CD14-positive monocyte (primary cell): Measurements from ENCODE around the gene TNIP2. TPM values are rescaled to one million over a fixed set of nuclear protein-coding genes. Genes with fewer than 3 reads are reported as not detected.
A peak's percentile ranks its signal among the peaks of the same experiment; 100 is the strongest.

Experiments
- DNase-seq, 3 donors: peaks; one replicate each; pipeline ENCODE4 v3.0.0-alpha.2; 2011 to 2022
- H2AFZ ChIP-seq: 2 replicates; pipeline ENCODE4 v1.6.0; 2012; ENCODE audit warnings: mild to moderate bottlenecking, low read depth, low read length, inconsistent platforms; ENCODE audit not compliant: insufficient read depth, poor library complexity, severe bottlenecking
- H3K27ac ChIP-seq, 2 donors: 1 replicate in 1 of 2; 2 replicates in 1 of 2; pipeline ENCODE4 v1.5.1; 2012 to 2013; ENCODE audit warnings: low read length in 2 of 2, control low read depth in 1 of 2, inconsistent platforms in 1 of 2, low read depth in 1 of 2, mild to moderate bottlenecking in 1 of 2
- H3K27me3 ChIP-seq, 2 donors: one replicate each; pipeline versions ENCODE4 v1.6.0 to v1.6.1; 2011 to 2013; ENCODE audit warnings: low read length in 2 of 2; ENCODE audit not compliant: control insufficient read depth in 2 of 2, insufficient read depth in 2 of 2
- H3K36me3 ChIP-seq, 2 donors: replicated peaks in 1 of 2; 1 replicate in 1 of 2; 2 replicates in 1 of 2; pipeline versions ENCODE4 v1.5.1 to v1.6.1; 2012 to 2013; ENCODE audit warnings: low read length in 2 of 2, control low read depth in 1 of 2, inconsistent platforms in 1 of 2, mild to moderate bottlenecking in 1 of 2; ENCODE audit not compliant: insufficient read depth in 2 of 2, control insufficient read depth in 1 of 2
- H3K4me1 ChIP-seq, 2 donors: 1 replicate in 1 of 2; 2 replicates in 1 of 2; pipeline versions ENCODE4 v1.5.1 to v1.6.1; 2012 to 2013; ENCODE audit warnings: low read length in 2 of 2, control low read depth in 1 of 2, inconsistent platforms in 1 of 2, mild to moderate bottlenecking in 1 of 2, moderate library complexity in 1 of 2; ENCODE audit not compliant: insufficient read depth in 2 of 2, control insufficient read depth in 1 of 2
- H3K4me2 ChIP-seq: replicated peaks from 2 replicates; pipeline ENCODE3; 2012; ENCODE audit warnings: low read length, moderate library complexity, mild to moderate bottlenecking; ENCODE audit not compliant: poor library complexity, severe bottlenecking; ENCODE audit errors: extremely low read depth
- H3K4me3 ChIP-seq, 3 experiments: fragments of 200-600 bp in 1 of 3; sonication (generic) in 1 of 3; replicated peaks in 1 of 3; 1 replicate in 2 of 3; 2 replicates in 1 of 3; pipeline ENCODE4 v1.5.1; 2011 to 2013; ENCODE audit warnings: low read length in 3 of 3, mild to moderate bottlenecking in 3 of 3, control low read depth in 2 of 3, low read depth in 2 of 3, inconsistent platforms in 1 of 3, moderate library complexity in 1 of 3
- H3K79me2 ChIP-seq: 2 replicates; pipeline ENCODE4 v1.6.0; 2012; ENCODE audit warnings: mild to moderate bottlenecking, control low read depth, inconsistent platforms, low read length, moderate library complexity; ENCODE audit not compliant: insufficient read depth
- H3K9ac ChIP-seq: 2 replicates; pipeline ENCODE4 v1.6.0; 2017; ENCODE audit warnings: low read length, mild to moderate bottlenecking; ENCODE audit not compliant: insufficient read depth, poor library complexity, severe bottlenecking
- H3K9me3 ChIP-seq, 2 donors: replicated peaks in 1 of 2; 1 replicate in 1 of 2; 2 replicates in 1 of 2; pipeline versions ENCODE4 v1.5.1 to v1.6.1; 2012 to 2013; ENCODE audit warnings: low read length in 2 of 2, control low read depth in 1 of 2; ENCODE audit not compliant: control insufficient read depth in 1 of 2, insufficient read depth in 1 of 2
- H4K20me1 ChIP-seq: 2 replicates; pipeline ENCODE4 v1.6.0; 2012; ENCODE audit warnings: mild to moderate bottlenecking, low read length, control low read depth, moderate library complexity; ENCODE audit not compliant: insufficient read depth
- H3K27ac Mint-ChIP-seq, 7 donors: one replicate each; pipeline ENCODE4 v1.8.0; 2020; ENCODE audit warnings: mild to moderate bottlenecking in 7 of 7, mixed read lengths in 7 of 7, moderate library complexity in 6 of 7, inconsistent platforms in 2 of 7
- H3K27me3 Mint-ChIP-seq, 3 donors: one replicate each; pipeline ENCODE4 v1.8.0; 2021 to 2022; ENCODE audit warnings: low read depth in 3 of 3, mild to moderate bottlenecking in 3 of 3, mixed read lengths in 3 of 3, moderate library complexity in 3 of 3, inconsistent platforms in 1 of 3
- H3K36me3 Mint-ChIP-seq, 2 donors: one replicate each; pipeline ENCODE4 v1.8.0; 2020; ENCODE audit warnings: mixed read lengths in 2 of 2, inconsistent platforms in 1 of 2, mild to moderate bottlenecking in 1 of 2
- H3K4me1 Mint-ChIP-seq: one replicate; pipeline ENCODE4 v1.8.0; 2020; ENCODE audit warnings: mild to moderate bottlenecking, mixed read lengths
- H3K4me3 Mint-ChIP-seq, 2 donors: one replicate each; pipeline ENCODE4 v1.8.0; 2020; ENCODE audit warnings: mild to moderate bottlenecking in 2 of 2, mixed read lengths in 2 of 2, moderate library complexity in 1 of 2
- H3K9me3 Mint-ChIP-seq, 7 donors: one replicate each; pipeline ENCODE4 v1.8.0; 2020 to 2022; ENCODE audit warnings: mixed read lengths in 7 of 7, mild to moderate bottlenecking in 6 of 7, moderate library complexity in 6 of 7, inconsistent platforms in 2 of 7
- CTCF ChIP-seq: fragments of 200-600 bp; IDR thresholded peaks from one replicate; pipeline ENCODE4 v1.8.0; 2022; ENCODE audit warnings: antibody characterized with exemption, mild to moderate bottlenecking
- WGBS: methylation state at CpG from one replicate; pipeline ENCODE4 v1.1.5; 2013; ENCODE audit warnings: missing lambda C conversion rate; ENCODE audit not compliant: insufficient coverage; 5-methylcytosine and 5-hydroxymethylcytosine counted together
- intact Hi-C, 2 donors: fragments of 100-400 bp; cut with micrococcal nuclease; formaldehyde crosslinking; loops; one replicate each; pipeline versions ENCODE4 v1.15.0 to v1.15.1; 2023
- polyA plus RNA-seq, 3 donors: library from polyadenylated mRNA; depleted of rRNA in 1 of 3; unstranded in 2 of 3; stranded (reverse) in 1 of 3; fragments of 300-500 nt in 2 of 3; fragments of >200 nt in 1 of 3; fragmentation: Illumina TruSeq in 2 of 3; gene quantifications; 1 replicate in 2 of 3; 2 replicates in 1 of 3; pipeline ENCODE4 v1.2.3, GENCODE V29; 2012 to 2021

TNIP2 gene
- polyA plus RNA-seq, 3 donors: 27.6 to 75.7 (median 28.2) TPM

- 0% methylated on average over 2 of the region's 4 CpGs for WGBS
These were observed 29.5 kb upstream of the TNIP2 start for GRCh38 chr4:2785613-2786012.

GRCh38 chr4:2783790-2784189 lies 27.7 kb upstream of the TNIP2 start:
- intact Hi-C loops: loop anchor here in 1 of 2 donors (2.0 kb wide), 1 partner anchor 15 kb away; no protein-coding TSS in a partner anchor
- Mint-ChIP-seq H3K36me3 (peaks cover 2 to 8% of the 10 kb centered on the region in 2 donors), H3K4me3 (no peak overlapping the region), H3K27me3 (peaks cover 2 to 4% (median 2%) of the 10 kb centered on the region in 3 donors), H3K9me3 (peaks cover 0 to 12% (median 8%) of the 10 kb centered on the region in 7 donors), H3K4me1 (peaks cover 41% of the 10 kb centered on the region), H3K27ac (no peak overlapping the region)
- no peak overlapping the region for H3K27ac ChIP-seq
- no CpG with 5 or more reads among the region's 4 CpGs for WGBS
- no peak for TF ChIP-seq CTCF
- no peak for DNase-seq
- no peaks in the 10 kb centered on the region for H4K20me1 ChIP-seq
- no peak overlapping the region for H3K4me3 ChIP-seq
- no peak overlapping the region for H2AFZ ChIP-seq
- H3K9me3 ChIP-seq: peaks cover 0 to 5% of the 10 kb centered on the region in 2 donors
- no peak overlapping the region for H3K4me2 ChIP-seq
- H3K4me1 ChIP-seq: peaks cover 39 to 45% of the 10 kb centered on the region in 2 donors
- no peaks in the 10 kb centered on the region for H3K27me3 ChIP-seq
- H3K79me2 ChIP-seq: peaks cover 12% of the 10 kb centered on the region
- no peaks in the 10 kb centered on the region for H3K36me3 ChIP-seq
- H3K9ac ChIP-seq: no peak overlapping the region

More at GRCh38 chr4:2785613-2786012, 29.5 kb upstream of the TNIP2 start:
- peak overlapping the region; percentile 79 for H3K9ac ChIP-seq
- intact Hi-C loops: loop anchor here in 1 of 2 donors (2.0 kb wide), 1 partner anchor 13 kb away; no protein-coding TSS in a partner anchor
- H3K36me3 ChIP-seq: no peaks in the 10 kb centered on the region
- H3K9me3 ChIP-seq: peaks cover 0 to 5% of the 10 kb centered on the region in 2 donors
- H2AFZ ChIP-seq: no peak overlapping the region
- peak overlapping the region in 1 of 3 experiments; percentile 30 for H3K4me3 ChIP-seq
- Mint-ChIP-seq H3K4me3 (no peak overlapping the region), H3K27ac (peak overlapping the region; percentile 95 to 99 (median 98)), H3K27me3 (peaks cover 0 to 5% (median 4%) of the 10 kb centered on the region in 3 donors), H3K36me3 (peaks cover 2 to 12% of the 10 kb centered on the region in 2 donors), H3K9me3 (peaks cover 0 to 12% (median 8%) of the 10 kb centered on the region in 7 donors), H3K4me1 (peaks cover 55% of the 10 kb centered on the region)
- TF ChIP-seq CTCF: no peak
- peak; percentile 79 to 91 (median 89) for DNase-seq
- H3K27me3 ChIP-seq: no peaks in the 10 kb centered on the region
- H4K20me1 ChIP-seq: no peaks in the 10 kb centered on the region
- peak overlapping the region; percentile 8 for H3K4me2 ChIP-seq
- peak overlapping the region; percentile 91 to 97 for H3K27ac ChIP-seq
- peaks cover 12% of the 10 kb centered on the region for H3K79me2 ChIP-seq
- peaks cover 57 to 62% of the 10 kb centered on the region in 2 donors for H3K4me1 ChIP-seq
